Right lobe of liver (tissue), 4 donors: ENCODE data around the gene GDPGP1.

ENCODE experiments used
- POLR2A ChIP-seq: fragments of 450-650 bp; IDR thresholded peaks from one replicate; pipeline ENCODE4 v1.6.1; 2017; ENCODE audit warnings: antibody characterized with exemption, mild to moderate bottlenecking
- TF ChIP-seq, protein P1 (sequence below), 4 donors: fragments of 200-600 bp in 3 of 4; fragments of 450-650 bp in 1 of 4; IDR thresholded peaks; one replicate each; pipeline versions ENCODE4 v1.5.1 to v1.8.0; 2016 to 2022; ENCODE audit warnings: antibody characterized with exemption in 4 of 4, mild to moderate bottlenecking in 2 of 4
- donor health status: DM: no; HTN: no; CAD: no.
- donor health status: DM: no; HTN: no; CAD: no.
- donor health status: DM: no; HTN: yes; CAD: no.

GRCh38 chr15:90227336-90227735, 6.7 kb upstream of the GDPGP1 start:
- TF ChIP-seq, protein P1, sequence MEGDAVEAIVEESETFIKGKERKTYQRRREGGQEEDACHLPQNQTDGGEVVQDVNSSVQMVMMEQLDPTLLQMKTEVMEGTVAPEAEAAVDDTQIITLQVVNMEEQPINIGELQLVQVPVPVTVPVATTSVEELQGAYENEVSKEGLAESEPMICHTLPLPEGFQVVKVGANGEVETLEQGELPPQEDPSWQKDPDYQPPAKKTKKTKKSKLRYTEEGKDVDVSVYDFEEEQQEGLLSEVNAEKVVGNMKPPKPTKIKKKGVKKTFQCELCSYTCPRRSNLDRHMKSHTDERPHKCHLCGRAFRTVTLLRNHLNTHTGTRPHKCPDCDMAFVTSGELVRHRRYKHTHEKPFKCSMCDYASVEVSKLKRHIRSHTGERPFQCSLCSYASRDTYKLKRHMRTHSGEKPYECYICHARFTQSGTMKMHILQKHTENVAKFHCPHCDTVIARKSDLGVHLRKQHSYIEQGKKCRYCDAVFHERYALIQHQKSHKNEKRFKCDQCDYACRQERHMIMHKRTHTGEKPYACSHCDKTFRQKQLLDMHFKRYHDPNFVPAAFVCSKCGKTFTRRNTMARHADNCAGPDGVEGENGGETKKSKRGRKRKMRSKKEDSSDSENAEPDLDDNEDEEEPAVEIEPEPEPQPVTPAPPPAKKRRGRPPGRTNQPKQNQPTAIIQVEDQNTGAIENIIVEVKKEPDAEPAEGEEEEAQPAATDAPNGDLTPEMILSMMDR (IDR thresholded peaks at IDR 0.05) = no peak
- no peak for TF ChIP-seq POLR2A
